PC-9 (cell line): Measurements from ENCODE around the gene RHOJ.

Experiments used
- EZH2 ChIP-seq: fragments of 200-600 bp; sonication (generic); IDR thresholded peaks from 2 replicates; pipeline ENCODE4 v1.8.0; 2017; ENCODE audit warnings: antibody characterized with exemption, low read depth
- TF ChIP-seq, protein P1 (sequence below): fragments of 200-600 bp; sonication (generic); conservative IDR thresholded peaks from 2 replicates; pipeline ENCODE4 v1.6.1; 2017; ENCODE audit warnings: mixed run types, antibody characterized with exemption, mild to moderate bottlenecking, moderate library complexity

DNA sequence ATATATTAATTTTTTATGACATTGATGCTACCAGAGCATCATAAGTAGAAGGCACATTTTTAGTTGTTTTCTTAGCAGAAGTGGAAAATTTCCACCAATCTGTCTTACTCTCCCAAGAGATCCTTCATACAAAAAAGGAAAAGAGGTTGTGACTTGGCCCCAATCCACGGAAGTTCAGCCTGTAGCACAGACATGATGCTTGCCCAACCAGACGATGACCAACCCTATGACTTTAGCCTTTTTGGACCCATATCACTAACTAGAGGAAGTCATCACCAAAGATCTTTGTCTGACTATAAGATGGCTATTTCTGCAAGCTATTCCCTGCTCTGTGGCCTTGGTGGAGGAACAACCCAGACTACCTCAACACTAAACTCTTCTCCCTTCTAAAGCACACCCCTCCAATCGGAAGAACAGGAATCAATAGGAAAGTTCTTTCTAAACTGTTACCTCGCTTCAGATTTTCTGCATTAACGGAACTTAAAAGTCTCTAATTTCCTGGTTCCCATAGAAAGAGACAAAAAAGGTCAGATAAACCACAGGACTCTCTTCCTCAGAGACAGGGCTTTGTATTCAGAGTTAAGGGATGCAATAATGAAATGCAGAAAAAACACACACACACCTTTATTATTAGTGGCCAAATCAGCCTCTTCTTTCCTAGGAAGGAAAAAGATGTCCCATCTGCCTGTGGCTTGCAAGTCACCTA lies 4.1 kb upstream of the RHOJ start:
- TF ChIP-seq, protein P1, sequence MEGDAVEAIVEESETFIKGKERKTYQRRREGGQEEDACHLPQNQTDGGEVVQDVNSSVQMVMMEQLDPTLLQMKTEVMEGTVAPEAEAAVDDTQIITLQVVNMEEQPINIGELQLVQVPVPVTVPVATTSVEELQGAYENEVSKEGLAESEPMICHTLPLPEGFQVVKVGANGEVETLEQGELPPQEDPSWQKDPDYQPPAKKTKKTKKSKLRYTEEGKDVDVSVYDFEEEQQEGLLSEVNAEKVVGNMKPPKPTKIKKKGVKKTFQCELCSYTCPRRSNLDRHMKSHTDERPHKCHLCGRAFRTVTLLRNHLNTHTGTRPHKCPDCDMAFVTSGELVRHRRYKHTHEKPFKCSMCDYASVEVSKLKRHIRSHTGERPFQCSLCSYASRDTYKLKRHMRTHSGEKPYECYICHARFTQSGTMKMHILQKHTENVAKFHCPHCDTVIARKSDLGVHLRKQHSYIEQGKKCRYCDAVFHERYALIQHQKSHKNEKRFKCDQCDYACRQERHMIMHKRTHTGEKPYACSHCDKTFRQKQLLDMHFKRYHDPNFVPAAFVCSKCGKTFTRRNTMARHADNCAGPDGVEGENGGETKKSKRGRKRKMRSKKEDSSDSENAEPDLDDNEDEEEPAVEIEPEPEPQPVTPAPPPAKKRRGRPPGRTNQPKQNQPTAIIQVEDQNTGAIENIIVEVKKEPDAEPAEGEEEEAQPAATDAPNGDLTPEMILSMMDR = no peak
- TF ChIP-seq EZH2 = no peak
